ENCODE measurements around the gene PPP6R2.

Gene PPP6R2

DNA sequence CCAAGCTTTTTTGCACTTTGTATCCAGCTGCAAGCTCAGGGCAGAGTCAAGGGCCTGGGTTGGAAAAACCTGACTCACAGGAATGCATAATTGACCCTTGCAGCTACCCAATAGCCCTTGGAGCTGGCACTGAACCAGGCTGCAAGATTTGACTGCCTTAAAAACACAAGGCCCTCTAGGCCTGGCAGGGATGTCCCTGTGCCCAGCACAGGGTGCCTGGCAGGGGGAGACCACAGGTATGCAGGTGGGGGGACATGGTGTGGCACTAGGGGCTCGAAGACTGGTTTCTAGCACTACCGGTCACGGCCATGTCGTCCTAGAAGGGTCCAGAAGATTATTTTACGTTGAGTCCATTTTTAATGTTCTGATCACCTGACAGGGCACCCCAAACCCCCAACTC lies 101.5 kb downstream of the PPP6R2 start:
- no peak overlapping the region for H3K27ac ChIP-seq
- TF ChIP-seq, protein P1, sequence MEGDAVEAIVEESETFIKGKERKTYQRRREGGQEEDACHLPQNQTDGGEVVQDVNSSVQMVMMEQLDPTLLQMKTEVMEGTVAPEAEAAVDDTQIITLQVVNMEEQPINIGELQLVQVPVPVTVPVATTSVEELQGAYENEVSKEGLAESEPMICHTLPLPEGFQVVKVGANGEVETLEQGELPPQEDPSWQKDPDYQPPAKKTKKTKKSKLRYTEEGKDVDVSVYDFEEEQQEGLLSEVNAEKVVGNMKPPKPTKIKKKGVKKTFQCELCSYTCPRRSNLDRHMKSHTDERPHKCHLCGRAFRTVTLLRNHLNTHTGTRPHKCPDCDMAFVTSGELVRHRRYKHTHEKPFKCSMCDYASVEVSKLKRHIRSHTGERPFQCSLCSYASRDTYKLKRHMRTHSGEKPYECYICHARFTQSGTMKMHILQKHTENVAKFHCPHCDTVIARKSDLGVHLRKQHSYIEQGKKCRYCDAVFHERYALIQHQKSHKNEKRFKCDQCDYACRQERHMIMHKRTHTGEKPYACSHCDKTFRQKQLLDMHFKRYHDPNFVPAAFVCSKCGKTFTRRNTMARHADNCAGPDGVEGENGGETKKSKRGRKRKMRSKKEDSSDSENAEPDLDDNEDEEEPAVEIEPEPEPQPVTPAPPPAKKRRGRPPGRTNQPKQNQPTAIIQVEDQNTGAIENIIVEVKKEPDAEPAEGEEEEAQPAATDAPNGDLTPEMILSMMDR (conservative IDR thresholded peaks at IDR 0.05): no peak
- TF ChIP-seq ZFX (IDR thresholded peaks at IDR 0.05): no peak

DNA sequence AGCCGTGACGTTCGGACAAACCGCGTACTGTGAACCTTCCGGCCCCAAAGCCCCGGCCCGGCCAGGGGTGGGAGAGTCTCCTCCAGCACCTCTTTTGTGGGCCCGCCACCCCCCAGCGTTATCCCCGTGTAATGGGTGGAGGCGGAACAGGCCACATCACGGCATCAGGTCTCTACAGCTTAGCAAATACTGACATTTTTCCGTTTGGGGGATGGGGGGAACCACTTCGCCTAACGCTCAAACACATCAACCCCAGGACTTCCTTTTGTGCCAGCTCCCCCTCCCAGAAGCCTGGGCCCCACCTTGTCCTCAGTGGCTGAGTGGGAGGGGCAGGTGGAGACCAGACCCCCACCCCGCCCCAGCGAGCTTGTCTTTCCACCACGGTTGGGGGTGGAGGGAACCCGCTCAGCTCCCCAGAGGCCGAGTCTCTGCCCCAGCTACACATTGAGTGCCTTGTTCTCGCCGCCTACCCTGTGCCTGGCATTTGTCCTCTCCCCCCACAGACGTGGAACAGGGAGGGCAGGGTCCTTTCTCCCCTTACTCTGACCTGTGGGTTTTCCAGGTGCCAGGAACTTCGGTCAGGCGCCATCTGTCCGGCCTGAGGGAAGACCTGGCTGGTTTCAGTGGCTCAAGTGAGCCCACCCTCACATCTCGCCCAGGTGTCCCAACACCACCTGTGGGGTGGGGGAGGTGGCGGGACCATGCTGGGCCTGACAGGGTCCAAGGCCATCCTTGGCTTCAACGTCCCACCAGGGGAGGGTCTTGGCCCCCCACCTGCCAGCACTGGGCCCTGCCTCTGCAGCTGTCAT lies 102.1 kb downstream of the PPP6R2 start:
- no peak overlapping the region for H3K27ac ChIP-seq
- TF ChIP-seq ZFX (IDR thresholded peaks at IDR 0.05): no peak
- TF ChIP-seq, protein P1 (conservative IDR thresholded peaks at IDR 0.05): no peak

DNA sequence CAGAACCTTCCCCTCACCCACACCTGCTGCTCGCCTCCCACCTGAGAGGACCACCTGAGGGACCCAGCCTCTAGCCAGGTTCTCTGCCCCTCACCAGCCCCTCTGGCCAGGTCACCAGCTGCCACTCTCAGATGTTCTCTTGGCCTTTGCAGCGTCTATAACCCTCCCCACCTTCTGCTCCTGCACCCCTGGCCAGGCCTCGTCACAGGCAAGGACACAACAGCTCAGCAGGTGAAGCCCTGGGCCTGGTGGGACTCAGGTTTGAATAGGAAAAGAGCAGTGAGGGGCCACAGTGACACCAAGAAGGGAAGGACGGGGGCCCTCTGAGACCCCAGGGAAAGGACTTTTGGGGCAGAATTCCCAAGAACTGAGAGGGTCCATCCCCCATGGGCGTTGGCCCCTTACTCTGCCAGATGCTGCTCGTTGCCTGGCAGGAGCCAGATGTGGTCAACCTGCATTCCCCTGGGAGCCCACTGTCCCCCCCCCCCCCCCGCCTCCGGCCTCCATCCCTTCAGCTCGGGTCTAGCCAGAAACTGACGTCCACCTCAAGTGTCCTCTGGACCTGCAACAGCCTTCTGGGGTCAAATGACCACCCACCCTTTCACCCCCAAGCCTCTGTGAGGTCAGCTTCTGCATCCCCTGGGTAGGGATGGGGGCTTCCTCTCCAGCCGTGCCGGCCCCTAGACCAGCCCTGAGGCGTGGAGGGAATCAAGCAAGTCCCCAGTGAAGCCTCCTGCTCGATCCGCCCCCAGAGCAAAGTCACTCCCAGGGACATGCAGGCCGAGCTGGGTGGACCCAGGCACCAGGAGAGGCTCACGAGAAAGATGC lies 103.0 kb downstream of the PPP6R2 start:
- no peak for TF ChIP-seq ZFX (IDR thresholded peaks at IDR 0.05)
- TF ChIP-seq, protein P1 (conservative IDR thresholded peaks at IDR 0.05): no peak
- H3K27ac ChIP-seq: no peak overlapping the region

DNA sequence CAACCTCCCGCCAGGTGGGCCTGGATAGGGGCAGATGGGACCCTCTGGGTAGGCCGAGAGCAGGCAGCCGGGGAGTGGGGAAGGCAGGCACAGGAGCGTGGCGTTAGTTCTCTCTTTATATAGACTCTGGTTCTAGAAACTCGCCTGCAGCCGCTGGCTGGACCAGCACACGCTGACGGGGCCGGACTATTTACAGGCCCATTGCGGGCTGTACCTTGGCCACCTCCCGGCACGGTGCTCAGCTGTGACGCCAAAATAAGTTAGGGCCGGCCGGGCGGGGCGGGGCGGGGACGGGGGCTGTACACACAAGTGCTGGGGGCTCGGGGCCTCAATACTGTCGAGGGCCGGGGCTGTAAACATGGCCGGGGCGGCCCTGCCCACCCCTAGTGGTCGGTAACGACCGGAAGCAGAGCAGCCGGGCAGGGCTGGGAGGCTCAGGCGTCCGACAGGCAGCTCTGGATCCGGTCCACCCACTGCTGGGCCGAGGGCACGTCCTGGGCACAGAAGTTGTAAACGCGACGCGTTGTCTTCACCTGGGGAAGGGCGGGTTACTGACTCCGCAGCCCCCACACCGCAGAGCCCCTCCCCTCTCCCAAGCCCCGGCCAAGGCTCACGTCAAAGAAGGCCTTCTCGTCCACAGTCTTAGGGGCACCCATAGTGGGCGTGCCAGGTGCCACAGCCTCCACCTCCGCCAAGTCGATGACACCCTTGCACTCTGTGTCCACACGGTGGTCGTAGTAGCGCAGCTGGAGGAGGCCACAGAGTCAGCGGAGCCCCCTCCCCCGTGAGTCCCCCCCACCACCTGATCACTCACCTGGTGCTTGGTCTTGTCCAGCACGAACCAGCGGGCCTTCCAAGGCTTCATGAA lies 103.8 kb downstream of the PPP6R2 start:
- H3K27ac ChIP-seq: no peak overlapping the region
- TF ChIP-seq, protein P1 (conservative IDR thresholded peaks at IDR 0.05): no peak
- TF ChIP-seq ZFX (IDR thresholded peaks at IDR 0.05): no peak

DNA sequence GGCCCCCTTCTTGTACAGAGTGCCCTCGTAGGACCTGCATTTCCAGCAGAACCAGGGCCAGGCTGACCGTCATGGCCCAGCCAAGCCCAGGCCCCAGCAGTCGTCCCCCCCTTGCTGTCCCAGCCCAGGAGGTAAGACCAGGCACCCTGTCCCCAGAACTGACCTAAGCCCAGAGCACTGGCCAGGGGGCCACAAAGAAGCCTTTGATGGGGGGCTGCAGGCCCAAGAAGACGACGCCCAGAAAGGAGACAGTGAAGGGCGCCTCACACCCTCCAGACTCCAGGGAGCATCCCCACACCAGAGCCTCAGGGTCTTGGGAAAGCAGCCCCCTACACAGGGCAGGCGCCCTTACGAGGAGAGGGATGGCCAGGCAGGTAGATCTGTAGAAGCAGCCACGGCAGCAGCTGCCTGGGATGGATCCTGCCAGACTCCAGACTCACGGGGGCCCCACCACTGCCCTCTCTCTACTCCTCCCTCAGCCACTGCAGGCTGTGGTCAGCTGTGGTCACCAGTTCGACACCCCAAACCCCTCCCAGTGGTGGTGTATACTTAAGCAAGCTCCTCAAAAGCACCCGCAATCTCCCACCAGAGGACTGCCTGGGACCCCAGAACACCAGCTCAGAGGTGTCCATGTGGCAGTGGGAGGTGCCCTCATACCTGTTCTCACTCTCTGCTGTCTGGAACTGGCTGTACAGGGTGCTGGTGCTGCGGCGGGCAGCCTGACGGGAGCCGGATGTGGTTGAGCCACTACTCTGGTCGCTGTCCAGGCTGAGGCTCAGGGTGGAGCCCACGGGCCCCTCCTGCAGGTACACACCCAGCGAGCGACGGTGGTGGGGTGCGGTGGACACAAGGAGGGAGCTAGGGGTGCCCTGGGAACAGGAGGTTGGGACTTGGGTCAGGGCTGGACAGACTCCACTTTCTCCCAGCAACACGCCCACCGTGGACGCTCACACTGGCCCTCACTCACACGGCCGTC lies 104.7 kb downstream of the PPP6R2 start:
- H3K27ac ChIP-seq: no peak overlapping the region

DNA sequence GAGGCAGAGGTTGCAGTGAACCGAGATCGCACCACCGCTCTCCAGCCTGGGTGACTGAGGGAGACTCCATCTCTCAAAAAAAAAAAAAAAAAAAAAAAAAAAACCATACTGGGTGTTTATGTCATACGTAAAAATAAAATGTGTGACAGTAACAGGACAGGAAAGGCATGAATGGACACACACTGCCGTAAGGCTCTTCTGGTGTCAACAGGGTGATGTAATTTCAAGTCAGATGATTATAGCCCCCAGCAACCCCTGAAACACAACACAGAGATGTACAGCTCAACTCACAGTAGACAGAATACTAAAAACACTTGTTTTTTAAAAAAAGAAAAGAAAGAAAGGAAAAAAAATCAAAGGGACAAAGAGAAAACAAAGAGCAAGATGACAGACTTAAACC lies 109.5 kb downstream of the PPP6R2 start:
- no peak overlapping the region for H3K27ac ChIP-seq
- TF ChIP-seq ZFX (IDR thresholded peaks at IDR 0.05): no peak
- TF ChIP-seq, protein P1 (conservative IDR thresholded peaks at IDR 0.05): no peak

More for the DNA sequence above, 104.7 kb downstream of the PPP6R2 start:
- TF ChIP-seq, protein P1 (conservative IDR thresholded peaks at IDR 0.05): no peak
- TF ChIP-seq ZFX (IDR thresholded peaks at IDR 0.05): no peak

Data from C4-2B (cell line).